IPS-18c (cell line): ENCODE measurements around the gene CACFD1.

Experiments used
- H3K4me3 ChIP-seq: 2 replicates; pipeline ENCODE4 v1.7.0; 2013; ENCODE audit warnings: low read depth, mild to moderate bottlenecking, low read length, moderate library complexity; ENCODE audit not compliant: insufficient read depth
- H3K9me3 ChIP-seq: one replicate; pipeline ENCODE4 v1.6.1; 2013; ENCODE audit warnings: mild to moderate bottlenecking, low read length, moderate library complexity; ENCODE audit not compliant: control insufficient read depth, insufficient read depth

Gene CACFD1

DNA sequence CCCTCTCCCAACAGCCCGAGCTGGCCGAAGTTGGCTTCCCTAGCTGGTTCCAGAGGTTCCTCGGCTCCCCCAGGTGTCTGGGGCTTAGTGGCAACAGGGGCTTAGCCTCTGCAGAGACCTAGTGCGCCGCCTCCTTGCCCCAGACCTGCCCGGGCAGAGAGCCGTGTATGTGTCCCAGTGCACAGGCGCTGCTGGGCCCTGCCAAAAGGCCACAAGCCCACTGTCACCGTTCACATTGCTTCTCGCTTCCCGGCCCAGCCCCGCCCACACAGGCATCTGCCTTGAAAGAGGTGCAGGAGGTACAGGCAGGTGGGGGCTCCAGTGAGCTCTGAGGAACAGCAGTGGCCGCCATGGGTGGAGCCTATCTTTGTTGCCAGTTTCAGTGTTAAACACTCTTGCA is 2.5 kb upstream of the CACFD1 start:
- H3K9me3 ChIP-seq = no peaks in the 10 kb centered on the region
- H3K4me3 ChIP-seq = no peak overlapping the region

GRCh38 chr9:133457748-133458147 is 2.0 kb upstream of the CACFD1 start:
- Histone ChIP-seq H3K9me3 (no peaks in the 10 kb centered on the region), H3K4me3 (no peak overlapping the region)

DNA sequence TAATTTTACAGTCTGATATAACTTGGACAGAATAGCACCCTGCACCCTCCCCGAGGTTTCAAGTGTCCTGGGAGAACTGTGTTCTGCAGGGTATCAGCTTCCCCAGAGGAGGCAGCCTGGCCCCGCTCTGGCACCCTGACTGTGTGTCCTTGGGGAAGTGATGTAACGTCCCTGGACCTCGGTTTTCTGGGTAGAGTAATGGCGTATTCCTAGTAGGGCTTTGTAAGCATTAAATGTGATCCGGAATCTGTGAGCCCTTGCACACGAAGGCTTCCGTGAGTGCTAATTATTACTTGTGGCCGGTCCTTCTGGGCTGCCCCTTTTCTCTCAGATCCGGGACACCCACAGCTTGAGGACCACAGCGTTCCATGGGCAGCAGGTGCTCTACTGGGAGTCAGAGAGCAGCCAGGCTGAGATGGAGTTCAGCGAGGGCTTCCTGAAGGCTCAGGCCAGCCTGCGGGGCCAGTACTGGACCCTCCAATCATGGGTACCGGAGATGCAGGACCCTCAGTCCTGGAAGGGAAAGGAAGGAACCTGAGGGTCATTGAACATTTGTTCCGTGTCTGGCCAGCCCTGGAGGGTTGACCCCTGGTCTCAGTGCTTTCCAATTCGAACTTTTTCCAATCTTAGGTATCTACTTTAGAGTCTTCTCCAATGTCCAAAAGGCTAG is 1.0 kb upstream of the CACFD1 start:
- H3K9me3 ChIP-seq = no peaks in the 10 kb centered on the region
- peak overlapping the region; percentile 44; the same call in 1 of the 2 replicates for H3K4me3 ChIP-seq

DNA sequence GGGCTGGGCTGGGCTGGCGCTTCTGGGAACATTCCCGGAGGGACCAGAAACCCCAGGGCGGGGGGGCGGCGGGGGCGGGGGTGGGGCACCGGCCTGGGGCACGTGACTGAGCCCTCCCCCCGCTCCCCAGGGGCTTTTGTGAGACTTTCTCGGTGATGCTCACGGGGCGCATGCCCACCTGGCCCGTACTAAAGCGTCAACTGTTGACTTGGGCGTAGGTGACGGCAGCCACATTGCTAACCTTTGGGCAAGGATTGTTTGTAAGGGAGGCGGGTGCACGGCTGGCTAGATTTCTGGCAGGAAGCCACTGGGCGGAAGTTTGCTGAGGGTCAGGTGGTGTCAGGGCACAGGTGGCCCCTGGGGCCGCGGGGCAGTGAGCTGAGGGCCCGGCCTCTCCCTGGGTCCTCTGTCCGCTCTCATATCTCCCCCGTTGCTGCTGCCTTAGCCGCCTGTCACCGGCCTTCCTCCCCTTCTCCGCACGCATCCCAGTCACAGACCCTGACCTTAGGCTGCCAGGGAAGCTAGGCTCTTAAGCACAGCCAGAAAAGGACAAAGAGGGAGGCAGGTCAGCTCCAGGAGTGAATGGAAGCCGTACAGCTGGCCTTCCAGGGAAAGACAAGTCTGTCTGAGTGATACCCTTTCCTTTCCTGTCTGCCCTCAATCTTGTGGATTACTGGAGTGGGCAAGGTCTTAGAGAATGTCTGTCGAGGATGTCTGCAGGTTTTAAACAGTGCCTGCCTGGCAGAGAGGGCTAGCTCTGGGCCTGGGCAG is 812 bp downstream of the CACFD1 start:
- Histone ChIP-seq H3K4me3 (peak overlapping the region; percentile 87), H3K9me3 (no peaks in the 10 kb centered on the region)

DNA sequence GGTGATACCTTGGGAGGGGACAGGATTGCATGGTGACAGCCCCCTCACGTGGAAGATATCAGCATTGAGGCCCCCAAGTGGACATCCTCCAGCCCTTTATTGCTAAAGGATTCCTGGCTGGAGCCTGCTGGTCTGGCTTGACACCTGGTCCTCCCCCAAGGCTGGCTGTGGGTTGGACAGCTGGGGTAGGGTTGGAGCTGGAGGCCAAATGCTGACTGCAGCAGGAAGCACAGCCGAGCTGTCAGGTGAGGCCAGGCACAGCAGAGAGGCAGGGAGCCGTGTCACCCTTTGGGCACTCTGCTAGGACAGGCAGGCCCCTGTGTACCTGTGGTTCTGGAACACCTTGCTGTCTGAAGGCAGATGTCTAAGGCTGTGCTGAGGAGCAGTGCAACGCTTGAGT is 2.2 kb downstream of the CACFD1 start:
- Histone ChIP-seq H3K4me3 (no peak overlapping the region), H3K9me3 (no peaks in the 10 kb centered on the region)

DNA sequence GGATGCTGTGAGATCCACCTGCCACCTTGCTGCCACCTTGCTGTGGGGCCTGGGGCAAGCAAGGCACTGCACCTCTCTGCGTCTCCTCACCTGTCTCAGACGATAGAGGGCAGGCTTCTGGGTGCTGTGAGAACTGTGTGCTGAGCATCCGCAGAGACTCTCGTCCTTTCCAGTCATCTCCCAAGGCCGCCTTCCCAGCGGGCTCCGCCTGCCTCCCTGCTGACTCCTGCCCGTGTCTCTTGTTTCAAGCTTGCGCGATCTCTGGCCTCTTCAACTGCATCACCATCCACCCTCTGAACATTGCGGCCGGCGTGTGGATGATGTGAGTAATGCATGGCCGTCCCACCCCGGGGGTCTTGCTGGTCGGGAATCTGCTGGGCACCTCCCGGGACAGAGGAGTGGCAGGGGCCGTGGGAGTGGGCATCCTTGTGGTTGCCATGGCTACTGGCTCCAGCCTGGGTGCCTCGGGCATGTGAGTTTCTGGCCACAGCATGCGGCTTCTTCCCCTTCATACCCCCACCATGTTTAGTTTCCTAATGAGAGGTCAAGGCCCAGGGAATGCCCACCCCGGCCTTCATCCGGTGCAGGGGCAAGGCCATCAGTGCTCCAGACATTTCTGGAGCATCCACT is 3.6 kb downstream of the CACFD1 start:
- no peaks in the 10 kb centered on the region for H3K9me3 ChIP-seq
- no peak overlapping the region for H3K4me3 ChIP-seq

DNA sequence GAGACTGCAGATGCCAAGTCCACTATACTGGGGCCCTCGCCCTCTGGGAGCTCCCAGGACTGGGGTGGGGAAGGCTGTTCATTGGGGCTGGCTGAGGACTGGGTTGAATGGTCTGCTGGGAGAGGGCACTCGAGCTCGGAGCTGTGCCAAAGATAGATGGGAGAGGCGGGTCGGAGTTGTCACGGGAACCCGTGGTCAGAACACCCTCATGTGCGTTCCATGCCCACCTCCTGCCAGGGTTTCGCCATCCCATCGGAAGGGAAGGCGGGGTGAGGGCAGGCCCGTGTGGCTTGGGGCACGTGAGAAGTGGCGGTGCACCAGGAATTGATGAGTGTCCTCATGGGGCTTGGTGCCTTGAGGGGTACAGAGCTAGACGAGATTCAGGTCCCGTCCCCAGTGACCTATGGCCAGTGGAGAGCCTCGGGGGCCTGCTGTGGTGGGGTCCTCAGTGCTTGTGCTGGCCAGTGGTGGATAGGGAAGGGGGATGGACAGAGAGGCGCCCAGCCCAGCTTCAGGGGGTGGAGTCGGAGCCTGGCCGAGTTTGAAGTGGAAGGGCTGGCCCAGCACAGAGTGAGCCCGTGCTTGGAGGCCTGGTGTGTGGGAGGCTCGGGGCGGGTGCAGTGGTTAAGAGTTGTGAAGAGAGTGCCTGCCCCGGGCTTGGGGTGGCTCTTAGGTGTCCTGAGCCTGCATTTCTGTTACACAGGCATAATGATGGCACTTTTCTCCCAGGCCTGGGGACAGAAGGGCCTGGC is 4.3 kb downstream of the CACFD1 start:
- no peak overlapping the region for H3K4me3 ChIP-seq
- no peaks in the 10 kb centered on the region for H3K9me3 ChIP-seq

DNA sequence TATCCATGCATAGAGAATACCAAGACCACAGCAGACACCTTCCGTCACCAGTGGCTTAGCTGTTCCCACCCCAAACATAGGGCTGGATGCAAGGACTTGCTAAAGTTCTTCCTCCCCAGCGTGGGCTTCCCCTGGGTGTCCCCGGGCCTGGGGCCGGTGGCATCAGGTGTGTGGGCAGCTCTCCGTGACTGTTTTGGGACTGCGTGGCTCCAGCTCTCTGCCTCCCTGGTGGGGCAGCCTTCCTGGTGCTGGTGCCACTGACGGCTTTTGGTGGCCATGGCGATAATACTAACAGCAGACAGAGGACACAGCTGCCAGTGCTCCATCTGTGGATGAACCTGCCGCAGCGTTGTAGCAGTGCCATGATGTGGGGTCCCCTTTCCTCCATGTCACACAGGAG is 4.9 kb downstream of the CACFD1 start:
- no peaks in the 10 kb centered on the region for H3K9me3 ChIP-seq
- no peak overlapping the region for H3K4me3 ChIP-seq

- Histone ChIP-seq H3K9me3 (no peaks in the 10 kb centered on the region), H3K4me3 (no peak overlapping the region)
These were observed 6.2 kb downstream of the CACFD1 start for GRCh38 chr9:133465984-133466383.

GRCh38 chr9:133467101-133467500 is 7.3 kb downstream of the CACFD1 start:
- no peaks in the 10 kb centered on the region for H3K9me3 ChIP-seq
- H3K4me3 ChIP-seq = no peak overlapping the region

GRCh38 chr9:133468374-133468773 is 8.6 kb downstream of the CACFD1 start:
- no peaks in the 10 kb centered on the region for H3K9me3 ChIP-seq

DNA sequence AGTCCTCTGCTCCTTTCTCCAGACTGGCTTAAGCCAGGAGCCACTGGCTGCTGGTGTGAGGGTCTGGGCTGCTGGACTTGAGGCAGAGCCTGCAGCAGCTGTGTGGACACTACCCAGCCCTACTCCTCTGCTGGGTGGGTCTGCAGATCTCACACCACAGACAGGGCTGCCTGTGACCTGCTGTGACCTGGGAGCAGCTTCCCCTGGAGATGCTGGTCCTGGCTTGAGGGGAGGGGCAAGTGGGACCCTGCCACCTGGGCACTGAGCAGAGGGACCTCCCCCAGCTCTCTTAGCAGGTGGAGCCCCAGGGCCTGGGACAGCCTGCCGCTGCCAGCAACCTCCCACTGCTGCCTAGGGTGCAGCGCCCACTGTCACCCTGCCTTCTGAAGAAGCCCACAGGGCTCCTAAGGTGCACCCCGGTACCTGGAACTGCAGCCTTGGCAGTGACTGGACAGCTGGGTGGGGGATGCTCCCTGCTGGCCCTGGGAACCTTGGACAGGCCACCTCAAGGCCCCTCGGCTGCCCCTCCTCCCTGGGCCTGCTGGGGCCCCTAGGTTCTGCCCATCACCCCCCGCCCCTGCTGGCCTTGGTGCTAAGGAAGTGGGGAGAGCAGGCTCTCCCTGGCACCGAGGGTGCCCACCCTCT is 9.1 kb downstream of the CACFD1 start:
- Histone ChIP-seq H3K4me3 (no peak overlapping the region), H3K9me3 (no peaks in the 10 kb centered on the region)

More at GRCh38 chr9:133468374-133468773, 8.6 kb downstream of the CACFD1 start:
- no peak overlapping the region for H3K4me3 ChIP-seq

DNA sequence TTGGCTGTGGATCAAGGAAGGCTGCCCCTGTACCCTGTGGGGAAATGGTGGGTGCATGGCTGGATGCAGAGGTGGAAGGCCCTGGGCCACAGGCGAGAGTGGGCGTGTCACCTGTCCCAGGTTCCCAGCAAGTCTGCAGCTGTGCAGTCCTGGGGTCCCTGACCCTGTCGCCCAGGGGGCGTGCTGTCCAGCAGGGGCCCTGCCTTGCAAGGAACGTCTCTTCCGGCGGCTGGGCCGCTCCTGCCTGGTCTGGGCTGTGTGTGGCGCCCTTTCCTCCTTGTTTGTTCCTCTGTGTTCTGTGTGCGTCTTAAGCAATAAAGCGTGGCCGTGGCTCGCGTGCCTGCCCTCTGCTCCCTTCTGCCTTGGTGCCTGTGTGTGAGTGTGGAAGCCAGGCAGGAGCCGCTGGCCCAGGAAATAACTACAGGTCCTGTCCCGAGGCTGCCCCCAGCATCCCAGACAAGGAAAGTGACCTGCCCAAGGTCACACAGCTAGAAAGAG is 10.7 kb downstream of the CACFD1 start:
- H3K4me3 ChIP-seq = no peak overlapping the region
- H3K9me3 ChIP-seq = no peaks in the 10 kb centered on the region

GRCh38 chr9:133470988-133471387 is 11.2 kb downstream of the CACFD1 start:
- Histone ChIP-seq H3K9me3 (no peaks in the 10 kb centered on the region), H3K4me3 (no peak overlapping the region)

GRCh38 chr9:133471551-133472276 is 11.9 kb downstream of the CACFD1 start:
- H3K4me3 ChIP-seq = no peak overlapping the region
- H3K9me3 ChIP-seq = no peaks in the 10 kb centered on the region

DNA sequence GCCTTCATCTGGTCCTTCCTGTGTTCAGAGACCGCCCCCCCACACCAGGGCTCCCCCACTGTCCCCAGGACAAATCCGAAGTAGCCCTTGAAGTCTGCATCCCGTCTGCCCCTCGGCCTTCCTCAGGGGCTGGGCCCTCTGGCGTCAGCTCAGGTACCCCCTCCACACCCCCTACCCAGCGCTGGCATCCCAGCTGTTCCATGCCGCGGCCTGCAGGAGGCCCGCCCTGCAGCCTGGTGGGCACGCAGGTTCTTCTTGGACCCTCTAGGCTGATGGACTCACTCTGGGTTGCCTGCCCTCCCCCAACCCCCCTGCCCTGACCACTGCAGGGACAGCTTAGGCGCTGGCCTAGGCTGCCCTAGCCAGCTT is 12.5 kb downstream of the CACFD1 start:
- Histone ChIP-seq H3K9me3 (no peaks in the 10 kb centered on the region), H3K4me3 (no peak overlapping the region)
